ENCODE data around the gene ATP11C. TPM values are rescaled to one million over a fixed set of nuclear protein-coding genes. Genes with fewer than 3 reads are reported as not detected.

The ATP11C gene
- total RNA-seq, 1 experiment from 2014 or later: 19.4 TPM

DNA sequence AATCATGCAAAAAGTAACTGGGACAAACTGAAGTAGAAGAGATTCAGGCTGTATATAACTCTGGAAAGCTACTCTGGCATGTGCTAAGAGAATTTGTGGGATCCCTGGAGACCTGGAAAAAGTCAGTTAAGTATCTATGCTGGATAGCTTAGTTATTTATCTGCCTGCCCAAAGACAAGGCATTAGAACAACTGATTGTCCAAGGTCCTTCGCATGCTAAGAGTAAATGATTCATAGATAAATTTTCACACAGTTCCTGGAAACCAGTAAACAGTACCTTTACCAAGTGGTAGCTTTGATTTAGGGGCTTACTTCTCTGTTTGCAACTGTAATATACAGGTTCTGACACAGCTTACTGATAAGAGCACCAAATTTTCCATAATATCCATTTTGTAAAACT lies 104.8 kb downstream of the ATP11C start (continued):
- no peak for TF ChIP-seq ZBTB33 (IDR thresholded peaks at IDR 0.05; ENCODE audit: extremely low read depth, insufficient replicate concordance, low read length)
- TF ChIP-seq, protein P1, sequence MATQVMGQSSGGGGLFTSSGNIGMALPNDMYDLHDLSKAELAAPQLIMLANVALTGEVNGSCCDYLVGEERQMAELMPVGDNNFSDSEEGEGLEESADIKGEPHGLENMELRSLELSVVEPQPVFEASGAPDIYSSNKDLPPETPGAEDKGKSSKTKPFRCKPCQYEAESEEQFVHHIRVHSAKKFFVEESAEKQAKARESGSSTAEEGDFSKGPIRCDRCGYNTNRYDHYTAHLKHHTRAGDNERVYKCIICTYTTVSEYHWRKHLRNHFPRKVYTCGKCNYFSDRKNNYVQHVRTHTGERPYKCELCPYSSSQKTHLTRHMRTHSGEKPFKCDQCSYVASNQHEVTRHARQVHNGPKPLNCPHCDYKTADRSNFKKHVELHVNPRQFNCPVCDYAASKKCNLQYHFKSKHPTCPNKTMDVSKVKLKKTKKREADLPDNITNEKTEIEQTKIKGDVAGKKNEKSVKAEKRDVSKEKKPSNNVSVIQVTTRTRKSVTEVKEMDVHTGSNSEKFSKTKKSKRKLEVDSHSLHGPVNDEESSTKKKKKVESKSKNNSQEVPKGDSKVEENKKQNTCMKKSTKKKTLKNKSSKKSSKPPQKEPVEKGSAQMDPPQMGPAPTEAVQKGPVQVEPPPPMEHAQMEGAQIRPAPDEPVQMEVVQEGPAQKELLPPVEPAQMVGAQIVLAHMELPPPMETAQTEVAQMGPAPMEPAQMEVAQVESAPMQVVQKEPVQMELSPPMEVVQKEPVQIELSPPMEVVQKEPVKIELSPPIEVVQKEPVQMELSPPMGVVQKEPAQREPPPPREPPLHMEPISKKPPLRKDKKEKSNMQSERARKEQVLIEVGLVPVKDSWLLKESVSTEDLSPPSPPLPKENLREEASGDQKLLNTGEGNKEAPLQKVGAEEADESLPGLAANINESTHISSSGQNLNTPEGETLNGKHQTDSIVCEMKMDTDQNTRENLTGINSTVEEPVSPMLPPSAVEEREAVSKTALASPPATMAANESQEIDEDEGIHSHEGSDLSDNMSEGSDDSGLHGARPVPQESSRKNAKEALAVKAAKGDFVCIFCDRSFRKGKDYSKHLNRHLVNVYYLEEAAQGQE (IDR thresholded peaks at IDR 0.05; ENCODE audit: low read depth): no peak
- TF ChIP-seq SP1 (IDR thresholded peaks at IDR 0.05; ENCODE audit: low read depth): no peak
- TF ChIP-seq, protein P2, sequence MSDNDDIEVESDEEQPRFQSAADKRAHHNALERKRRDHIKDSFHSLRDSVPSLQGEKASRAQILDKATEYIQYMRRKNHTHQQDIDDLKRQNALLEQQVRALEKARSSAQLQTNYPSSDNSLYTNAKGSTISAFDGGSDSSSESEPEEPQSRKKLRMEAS (IDR thresholded peaks at IDR 0.05): no peak
- no peak for TF ChIP-seq POLR2A (IDR thresholded peaks at IDR 0.05; ENCODE audit: borderline replicate concordance, extremely low read depth, insufficient read depth, insufficient read length)
- no peak for TF ChIP-seq ZNF274 (IDR thresholded peaks at IDR 0.05; ENCODE audit: low read depth, low read length)

All from HCT116 (cell line).